Activated CD4-positive, alpha-beta T cell treated with anti-CD3 and anti-CD28 coated beads, Interleukin-2, amount 50 U/mL, for 48 hours (primary cell): Measurements from ENCODE around the gene COL11A2.
"Not testable (repeated sequence)": the region's sequence is repeated elsewhere in the genome, so short reads cannot be mapped to it uniquely, and the experiment has no call there.

ENCODE experiments used
- DNase-seq, 2 experiments: peaks; one replicate each; pipeline ENCODE4 v3.0.0-alpha.2; 2020

Gene COL11A2

DNA sequence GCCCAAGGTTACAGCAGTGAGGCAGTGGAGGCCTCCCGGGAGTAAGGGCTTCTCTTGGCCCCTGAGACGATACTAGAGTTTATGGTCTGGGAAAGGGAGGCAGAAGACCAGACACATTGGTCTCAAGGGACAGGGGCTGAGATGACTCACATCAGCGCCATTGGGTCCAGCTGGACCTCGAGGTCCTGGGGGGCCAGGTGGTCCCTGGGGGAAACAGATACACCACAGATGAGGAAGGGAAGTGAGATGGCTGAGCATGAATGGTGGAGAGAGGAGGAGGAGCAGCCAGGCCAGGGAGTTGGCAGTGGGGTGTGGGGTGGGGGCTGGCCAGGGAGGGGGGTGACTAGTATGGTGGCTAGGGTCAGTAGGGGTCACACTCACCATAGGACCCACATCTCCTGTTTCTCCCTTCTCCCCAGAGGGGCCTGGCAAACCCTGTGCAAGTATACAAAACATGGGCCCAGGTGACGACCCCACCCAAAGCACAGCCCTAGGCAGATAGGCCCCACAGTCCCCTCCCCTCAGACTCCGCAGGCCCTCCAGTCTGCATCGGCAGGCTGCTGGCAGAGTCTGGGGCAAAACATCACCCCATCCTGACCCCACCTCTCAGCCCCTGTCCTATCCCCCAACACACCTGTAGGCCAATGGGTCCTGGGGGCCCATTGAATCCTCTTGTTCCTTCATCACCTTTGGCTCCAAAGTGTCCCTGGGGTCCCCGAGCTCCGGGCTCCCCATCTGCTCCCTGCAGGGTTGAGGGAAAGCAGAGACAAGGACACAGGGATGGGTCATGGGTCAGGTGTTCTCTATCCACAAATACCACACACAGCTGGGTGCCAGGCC is 21.9 kb downstream of the COL11A2 start:
- no peak for DNase-seq

DNA sequence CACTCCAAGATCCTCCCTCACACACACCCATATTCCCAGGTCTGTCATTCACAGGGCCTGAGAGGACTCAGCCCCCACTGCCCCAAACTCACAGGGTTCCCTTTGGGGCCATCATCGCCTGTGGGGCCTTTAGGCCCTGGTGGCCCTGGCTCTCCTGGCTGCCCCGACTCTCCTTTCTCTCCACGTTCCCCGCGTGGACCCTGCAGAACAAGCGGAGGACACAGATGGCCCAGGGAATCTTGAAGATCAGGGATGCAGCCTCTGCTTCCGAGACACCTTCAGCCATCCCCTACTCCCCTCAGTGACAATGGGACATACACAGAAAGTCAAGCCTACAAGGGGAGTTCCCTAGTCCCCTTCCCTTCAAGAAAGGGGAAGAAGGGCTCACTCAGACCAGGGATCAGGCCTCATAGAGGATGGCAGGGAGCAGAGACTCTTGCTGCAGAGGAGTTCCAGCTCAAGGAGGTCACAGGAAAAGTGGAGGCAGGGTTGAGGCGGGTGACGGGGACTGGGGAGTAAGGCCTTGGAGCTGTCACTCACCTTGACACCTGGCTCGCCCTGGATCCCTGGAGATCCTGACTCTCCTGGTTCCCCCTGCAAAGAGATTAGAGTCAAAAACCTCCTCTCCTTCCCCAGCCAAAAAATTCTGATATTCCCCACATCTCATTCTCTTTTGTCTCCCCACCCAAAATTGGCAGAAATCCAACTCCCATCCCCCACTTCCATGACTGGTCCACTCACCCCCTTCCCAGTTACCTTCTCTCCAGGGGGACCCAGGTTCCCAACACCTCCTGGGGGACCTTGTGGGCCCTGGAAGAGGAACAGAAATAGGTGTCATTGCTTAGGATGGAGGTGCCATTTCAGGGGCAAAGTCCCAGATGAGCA is 22.7 kb downstream of the COL11A2 start:
- no peak for DNase-seq

DNA sequence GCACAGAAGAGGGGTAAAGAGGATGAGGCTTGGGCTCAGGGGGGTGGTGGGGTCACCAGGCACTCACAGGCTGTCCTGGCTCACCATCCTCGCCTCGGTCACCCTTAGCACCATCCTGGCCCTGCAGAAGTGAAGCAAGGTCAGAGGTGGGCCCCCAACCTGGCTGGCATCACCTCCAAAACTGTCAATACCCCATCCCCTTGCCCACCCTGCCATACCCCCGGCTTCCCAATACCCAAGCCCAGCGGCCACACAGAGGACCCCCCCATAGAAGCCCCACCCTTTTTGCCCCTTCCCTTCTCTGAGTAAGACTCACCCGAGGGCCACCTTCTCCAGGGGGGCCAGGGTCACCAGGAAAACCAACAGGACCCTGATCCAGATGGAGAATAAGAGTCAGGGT is 23.6 kb downstream of the COL11A2 start:
- no peak for DNase-seq

DNA sequence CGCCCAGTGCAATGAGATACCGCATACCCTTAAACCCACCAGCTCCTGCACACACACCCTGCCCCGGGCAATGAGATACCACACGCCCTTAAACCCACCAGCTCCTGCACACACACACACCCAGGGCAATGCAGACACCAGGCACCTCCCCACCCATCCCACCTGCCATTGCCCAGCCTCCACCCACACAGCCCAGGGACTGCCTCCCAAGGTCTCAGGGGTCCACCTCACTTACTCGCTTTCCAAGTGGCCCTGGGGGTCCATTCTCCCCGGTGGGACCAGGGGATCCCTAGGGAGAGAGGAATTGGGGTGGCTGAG is 24.0 kb downstream of the COL11A2 start:
- DNase-seq, result no peak

DNA sequence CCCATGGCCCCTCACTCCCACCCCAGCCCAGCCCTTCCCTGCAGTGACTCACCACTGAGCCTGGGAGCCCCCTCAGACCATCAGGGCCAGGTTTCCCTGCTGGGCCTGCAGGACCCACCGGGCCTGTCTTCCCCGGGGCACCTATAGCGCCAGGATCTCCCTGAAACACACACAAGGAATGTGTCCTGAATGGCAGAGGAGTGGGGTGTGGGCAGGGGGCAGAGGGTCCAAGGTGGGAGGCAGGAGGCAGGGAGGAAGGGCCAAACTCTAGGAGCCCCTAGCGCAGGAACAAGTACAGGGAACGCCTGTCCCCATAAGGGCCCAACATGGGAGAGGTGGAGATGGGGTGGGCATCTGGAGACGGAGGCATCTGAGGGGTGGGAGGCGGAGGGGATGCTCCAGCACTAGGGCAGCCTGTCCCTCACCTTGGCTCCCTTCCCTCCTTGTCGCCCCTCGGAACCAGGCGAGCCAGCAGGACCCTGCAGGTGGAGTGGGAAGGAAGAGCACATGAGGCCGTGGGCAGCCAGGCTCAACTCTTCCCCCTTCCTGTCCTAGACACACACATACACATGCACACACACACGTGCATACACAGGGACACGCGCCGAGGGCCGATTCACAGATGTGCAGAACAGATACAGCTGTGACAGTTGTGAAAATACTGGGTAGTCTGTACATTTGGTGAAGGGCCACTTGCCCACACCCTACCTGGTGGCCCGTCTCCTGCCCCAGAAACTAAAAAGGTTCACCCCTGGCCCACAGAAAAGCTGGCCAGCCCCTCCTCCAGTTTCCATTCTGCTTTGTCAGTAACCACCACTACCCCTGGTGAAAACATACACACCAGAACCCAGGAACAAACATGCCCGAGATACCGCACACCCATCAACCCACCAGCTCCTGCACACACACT is 24.6 kb downstream of the COL11A2 start:
- DNase-seq, result no peak

DNA sequence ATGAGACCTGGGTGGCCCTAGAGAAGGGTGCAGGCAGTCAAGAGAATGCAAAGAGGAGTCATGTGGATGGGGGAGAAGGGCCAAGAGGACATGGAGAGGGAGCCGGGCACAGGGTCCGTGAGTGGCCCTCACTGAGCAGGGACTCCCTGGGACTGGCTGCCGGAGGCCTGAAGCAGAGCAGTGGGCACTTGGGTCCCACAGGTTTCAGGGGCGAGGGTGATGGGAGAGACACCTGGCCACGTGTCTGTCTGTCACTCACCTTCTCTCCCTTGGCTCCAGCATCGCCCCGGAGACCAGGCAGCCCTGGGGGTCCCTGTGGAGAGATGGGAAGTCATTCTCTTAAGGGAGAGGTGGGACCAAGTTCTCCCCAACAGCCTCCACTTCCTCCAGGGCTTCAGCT is 25.5 kb downstream of the COL11A2 start:
- DNase-seq, result no peak

DNA sequence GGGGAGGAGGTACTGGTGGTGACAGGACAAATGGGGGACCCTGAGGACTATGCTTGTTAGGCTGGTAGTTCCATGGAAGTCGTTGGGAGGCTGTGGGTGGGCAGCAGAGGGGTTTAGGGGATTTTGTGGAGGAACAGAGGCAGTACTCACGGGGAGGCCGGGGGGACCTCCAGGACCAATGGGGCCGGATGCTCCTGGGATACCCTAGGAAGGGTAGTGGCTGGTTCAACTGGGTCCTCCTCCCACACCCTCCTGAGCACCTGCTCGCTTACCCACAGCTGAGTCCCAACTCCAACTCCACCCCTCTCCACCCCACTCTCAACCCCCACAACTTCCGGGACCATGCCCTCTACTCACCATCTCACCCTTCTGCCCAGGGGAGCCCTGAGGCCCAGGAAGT is 25.9 kb downstream of the COL11A2 start:
- no peak for DNase-seq

DNA sequence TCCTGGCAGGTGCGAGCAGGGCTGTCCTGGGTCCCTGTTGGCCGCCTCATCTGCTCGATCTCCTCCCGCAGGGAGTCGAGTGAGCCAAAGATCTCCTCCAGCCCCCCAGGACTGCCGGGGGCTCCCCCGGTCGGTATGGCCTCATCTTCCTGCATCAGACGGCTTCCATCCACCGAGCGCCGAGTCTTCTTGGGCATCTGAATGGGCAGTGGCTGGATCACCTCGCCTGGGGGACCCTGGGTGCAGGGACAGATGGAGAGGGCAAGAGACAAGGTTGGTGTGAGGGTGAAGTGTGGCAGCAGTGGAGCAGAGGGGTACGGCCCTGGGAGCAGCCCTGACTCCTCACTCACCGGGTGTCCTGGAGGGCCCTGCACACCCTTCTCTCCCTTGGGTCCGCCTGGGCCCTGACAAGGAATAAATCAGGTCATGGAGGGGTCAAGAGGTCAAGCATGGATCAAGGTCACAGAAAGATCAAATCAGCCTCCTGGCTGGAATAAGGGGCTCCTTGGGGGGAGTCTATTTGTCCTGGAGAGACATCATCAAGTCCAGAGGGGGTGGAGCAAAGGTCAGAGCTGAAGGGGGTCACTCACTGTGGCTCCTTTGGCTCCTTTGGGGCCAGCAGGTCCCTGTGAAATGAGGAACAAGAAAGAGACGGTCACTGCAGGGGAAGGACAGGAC is 26.5 kb downstream of the COL11A2 start:
- DNase-seq, result no peak

DNA sequence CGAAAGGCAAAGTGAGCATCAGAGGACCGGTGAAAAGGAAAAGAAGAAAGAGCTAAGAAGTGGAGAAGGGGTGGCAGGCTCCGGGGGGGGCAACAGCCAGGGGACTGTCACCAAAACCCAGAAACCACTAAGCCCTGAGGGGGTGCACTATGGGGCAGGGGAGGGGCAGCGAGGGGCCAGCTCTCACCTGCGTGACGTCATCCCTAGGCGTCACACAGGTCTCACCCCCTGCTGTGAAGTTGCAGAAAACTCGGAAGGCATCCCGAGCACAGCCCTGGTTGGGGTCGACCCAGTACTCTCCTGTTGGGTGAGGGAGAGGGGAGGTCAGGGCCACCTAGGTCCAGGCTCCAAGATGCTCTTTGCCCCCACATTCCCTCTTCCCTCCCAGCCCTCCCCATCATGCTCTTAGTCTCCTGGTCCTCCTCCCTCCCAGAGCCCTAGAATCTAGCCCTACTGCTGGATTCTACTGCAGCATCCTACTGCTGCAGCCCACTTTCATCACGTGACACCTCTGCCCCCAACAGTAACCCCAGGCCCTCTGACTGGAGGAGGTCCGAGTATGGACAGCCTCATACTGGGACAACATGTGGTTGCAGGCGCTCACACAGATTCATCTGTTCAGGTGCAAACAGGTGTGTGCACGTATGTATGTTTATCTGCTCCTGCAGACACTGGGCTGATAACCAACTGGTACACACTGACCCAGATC is 27.4 kb downstream of the COL11A2 start:
- no peak for DNase-seq

DNA sequence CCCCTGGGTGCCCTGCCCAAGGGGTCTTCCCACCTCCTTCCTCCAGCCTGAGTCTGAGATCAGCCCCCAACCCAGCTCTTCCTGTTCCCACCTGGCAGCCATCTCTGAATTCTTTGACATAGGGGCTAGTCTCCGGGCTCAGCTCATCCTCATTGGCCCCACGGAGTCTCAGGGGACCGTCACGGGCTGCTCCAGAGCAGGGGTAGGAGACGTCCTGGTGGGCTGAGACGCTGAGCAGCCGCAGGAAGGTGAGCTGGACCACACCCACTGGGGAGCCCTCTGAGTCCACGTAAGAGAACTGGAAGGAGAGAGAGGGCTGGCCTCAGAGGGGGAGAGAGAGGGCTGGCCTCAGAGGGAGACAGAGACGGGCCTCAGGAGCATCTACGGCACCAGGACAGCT is 28.1 kb downstream of the COL11A2 start:
- no peak for DNase-seq

DNA sequence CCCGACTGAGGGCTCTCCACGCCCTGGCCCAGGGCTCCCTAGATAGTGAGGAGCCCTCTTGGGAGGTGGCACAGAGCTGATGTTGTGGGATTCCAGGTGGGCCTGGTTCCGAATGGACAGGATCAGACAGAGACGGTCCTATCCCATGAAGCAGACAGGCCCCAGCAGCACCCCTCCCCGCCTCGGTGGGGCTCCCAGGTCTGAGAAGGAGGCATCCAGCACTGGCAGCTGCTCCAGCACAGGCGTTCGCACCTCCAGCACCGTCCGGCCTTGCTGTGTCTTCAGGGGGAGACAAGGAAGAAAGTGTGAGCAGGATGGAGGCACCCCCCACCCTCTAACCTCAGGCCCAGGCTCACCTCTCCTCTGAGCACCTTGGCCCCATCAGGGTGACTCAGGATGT is 28.7 kb downstream of the COL11A2 start:
- DNase-seq, result no peak

DNA sequence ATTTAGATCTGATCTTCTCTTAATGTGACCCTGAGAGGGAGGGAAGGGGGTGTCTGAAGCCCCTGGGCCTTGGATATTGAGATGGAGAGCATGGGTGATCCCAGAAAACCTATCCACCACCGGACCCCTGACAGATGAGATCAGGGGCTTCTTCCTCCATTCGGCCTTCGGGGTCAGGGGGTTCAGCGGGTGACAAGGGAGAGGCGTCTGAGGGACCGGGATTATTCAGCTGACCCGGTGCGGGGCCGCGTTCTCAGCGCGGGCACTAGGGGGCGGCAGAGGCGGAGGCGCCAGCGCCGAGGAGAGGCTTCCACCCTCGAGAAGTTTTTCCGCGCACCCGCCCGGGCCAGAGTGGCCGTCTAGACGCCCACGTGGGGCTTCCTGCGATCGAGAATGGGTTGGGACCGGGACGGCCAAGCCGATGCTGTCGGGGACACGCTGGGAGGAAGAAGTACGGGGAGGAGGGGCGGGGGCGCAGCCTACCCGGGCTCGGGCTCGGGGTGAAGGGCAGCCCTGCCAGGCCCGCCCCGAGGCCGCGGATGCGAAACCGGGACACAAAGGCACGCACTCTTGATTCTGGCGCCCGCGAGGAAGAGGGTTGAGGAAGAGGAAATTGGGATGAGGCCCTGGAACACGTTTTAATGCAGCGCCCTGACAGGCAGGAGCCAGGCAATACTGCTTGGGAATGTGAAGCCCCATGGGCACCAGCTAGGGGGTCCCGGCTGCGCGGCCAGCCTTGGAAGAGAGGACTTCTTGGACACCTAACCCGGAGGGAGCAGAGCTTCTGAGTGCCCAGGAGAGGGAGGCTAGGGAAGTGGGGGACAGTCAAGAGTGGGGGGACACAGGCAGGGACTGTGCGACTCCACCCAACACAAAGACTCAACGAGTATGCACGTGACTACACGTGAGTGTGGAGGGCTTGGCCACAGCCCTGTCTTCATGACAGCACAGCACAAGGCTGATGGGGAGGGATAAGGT is 30.6 kb downstream of the COL11A2 start:
- peak; percentile 86 to 90 for DNase-seq

DNA sequence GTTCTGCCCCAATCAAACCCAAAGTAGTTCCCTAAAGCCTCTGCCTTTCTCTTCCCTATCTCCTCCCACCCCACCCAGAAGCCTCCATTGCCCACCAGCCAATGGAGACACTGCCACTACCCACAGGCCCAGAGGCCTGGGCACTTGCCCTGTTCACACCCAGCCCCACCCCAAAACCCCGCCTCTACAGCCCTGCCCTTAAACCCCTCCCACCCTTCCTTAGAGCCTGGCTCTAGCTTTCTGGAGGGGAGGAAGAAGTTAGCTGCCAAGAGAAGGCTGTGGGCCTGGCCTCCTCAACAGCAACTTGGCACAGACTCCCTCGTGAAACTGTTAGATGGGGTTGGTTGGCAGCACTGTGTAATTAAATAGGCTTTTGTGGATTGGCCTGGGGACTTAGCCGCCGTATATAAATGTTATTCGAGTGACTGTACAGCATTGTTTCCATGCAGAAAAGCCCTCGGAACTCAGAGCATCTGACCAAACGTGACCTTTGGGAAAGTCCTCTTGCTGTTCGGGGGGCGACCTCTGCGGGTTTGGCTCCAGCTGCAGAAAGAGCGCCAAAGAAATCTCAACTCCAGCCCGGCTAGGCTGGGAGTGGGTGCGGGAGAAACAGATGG is 31.4 kb downstream of the COL11A2 start:
- no peak for DNase-seq

DNA sequence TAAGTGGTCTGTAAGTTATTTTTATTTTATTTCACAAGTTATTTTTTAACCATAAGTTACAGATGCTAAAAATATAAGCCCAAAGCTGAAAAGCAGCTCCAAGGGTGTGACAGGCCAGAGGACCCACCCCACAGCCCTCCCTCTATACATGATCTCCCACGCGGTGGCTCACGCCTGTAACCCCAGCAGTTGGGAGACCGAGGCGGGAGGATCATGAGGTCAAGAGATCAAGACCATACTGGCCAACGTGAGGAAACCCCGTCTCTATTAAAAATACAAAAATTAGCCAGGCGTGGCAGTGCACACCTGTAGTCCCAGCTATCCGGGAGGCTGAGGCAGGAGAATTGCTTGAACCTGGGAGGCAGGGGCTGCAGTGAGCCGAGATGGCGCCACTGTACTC is 32.2 kb downstream of the COL11A2 start:
- no peak for DNase-seq

DNA sequence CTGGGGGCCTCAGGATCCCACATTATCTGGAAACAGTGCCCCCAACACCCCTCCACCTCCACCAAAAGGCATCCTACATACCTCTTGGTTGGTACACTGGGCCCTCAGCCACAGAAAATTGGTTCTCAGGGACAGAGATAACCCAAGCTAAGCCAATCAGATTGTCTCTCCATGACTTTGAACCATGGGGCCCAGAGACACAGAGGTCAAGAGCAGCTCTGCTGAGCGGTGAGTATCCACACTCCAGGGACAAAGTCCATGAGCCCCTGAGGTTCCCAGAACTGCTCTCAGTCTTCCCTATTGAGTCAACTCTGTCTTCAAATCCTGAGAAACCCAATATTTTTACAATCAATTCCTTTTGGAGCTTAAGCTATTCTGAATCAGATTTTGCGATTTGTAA is 35.3 kb downstream of the COL11A2 start:
- no peak for DNase-seq

DNA sequence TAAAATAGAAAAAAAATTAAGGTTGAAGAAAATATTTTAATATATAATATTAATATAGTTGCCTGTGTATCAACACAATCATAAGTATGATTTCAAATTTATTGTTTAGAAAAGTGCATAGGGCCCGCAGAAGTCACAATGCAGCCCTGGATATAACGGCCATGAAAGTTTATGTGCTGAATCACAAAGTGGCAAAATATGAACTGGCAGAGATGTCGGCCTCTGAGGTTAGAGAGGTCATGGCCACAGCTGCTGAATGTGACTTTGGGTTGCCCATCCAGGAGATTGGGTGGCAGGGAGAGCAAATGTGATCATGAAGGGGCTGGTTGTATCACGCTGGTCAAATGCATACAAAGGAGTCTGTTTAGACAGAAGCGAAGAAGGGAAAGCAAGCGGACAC is 35.7 kb downstream of the COL11A2 start:
- DNase-seq, result no peak

DNA sequence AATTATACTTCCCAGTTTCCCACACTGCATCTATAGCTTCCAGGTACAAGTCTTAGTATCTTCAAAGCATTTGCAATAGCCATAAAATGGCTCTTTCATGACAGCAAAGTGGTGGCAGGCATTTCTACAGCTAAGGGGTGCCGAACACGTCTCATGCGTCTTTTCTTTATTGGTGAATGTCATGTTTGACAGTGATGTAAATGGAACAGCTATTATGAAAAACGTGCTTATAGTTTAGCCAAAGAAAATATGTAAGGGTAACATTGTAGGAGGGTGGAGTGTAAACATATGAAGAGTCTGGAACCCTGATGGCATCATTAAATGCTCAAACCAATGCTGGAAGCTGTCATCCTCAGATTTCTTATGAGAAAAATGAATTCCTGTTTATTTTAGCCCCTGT is 37.9 kb downstream of the COL11A2 start:
- no peak for DNase-seq

DNA sequence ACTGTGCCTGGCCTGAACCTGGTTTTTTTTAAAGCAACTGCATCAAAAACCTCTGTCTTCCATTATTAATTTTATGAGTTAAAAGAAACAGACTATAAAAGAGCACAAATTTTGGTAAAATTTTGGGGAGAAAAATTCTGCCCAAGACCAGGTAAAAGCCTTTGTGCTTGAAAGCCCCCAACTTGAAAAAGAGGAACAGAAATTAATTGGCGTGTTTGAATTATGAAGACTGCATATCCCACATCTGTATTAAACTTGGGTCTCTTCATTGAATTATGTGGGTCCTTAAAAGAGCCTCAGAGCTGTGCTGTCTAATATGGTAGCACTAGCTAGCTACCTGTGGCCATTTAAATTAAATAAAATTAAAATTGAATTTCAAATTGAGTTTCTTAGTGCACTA is 41.2 kb downstream of the COL11A2 start:
- DNase-seq, result no peak

DNA sequence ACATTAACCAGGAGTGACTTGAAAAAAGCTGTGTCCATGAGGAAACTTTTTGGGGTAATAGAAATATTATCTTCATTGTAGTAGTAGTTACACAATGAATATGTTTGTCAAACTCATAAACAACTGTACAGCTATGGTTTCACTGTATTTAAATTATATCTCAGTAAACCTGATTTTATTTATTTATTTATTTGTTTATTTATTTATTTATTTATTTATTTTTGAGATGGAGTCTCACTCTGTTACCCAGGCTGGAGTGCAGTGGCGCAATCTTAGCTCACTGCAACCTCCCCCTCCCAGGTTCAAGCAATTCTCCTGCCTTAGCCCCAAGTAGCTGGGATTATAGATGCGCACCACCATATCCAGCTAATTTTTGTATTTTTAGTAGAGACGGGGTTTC is 41.7 kb downstream of the COL11A2 start:
- not testable (repeated sequence) for DNase-seq
